PC-9 (cell line): ENCODE results near the gene SYT3. TPM values are rescaled to one million over a fixed set of nuclear protein-coding genes. Genes with fewer than 3 reads are reported as not detected.
"Not testable (repeated sequence)": the region's sequence is repeated elsewhere in the genome, so short reads cannot be mapped to it uniquely, and the experiment has no call there.

Source experiments
- BruUV-seq: library from RNA; stranded (reverse); fragments of 400-500 nt; replicated peaks from 2 replicates; lab custom pipeline; 2021; lab: Mats Ljungman, UMichigan
- CTCF ChIA-PET: fragments of 300-600 bp; sonication (Branson Sonifier 250); formaldehyde crosslinking; loops from one replicate; lab custom pipeline; 2022; ENCODE audit warnings: antibody characterized with exemption; lab: Charles Lee
- POLR2A ChIA-PET: fragments of 300-600 bp; sonication (Branson Sonifier 250); formaldehyde crosslinking; loops from one replicate; lab custom pipeline; 2022; ENCODE audit warnings: antibody characterized with exemption; ENCODE audit not compliant: unreplicated experiment; lab: Charles Lee
- DNase-seq, 2 experiments: peaks; one replicate each; pipeline versions ENCODE4 v3.0.0 to v3.0.0-alpha.2; 2015 to 2022; ENCODE audit warnings: mixed read lengths in 1 of 2
- H2AFZ ChIP-seq: fragments of 200-600 bp; sonication (generic); 2 replicates; pipeline ENCODE4 v1.8.1; 2017; ENCODE audit warnings: antibody characterized with exemption
- H3F3A ChIP-seq: fragments of 200-600 bp; sonication (generic); 2 replicates; pipeline ENCODE4 v1.8.1; 2017; ENCODE audit warnings: antibody characterized with exemption, mild to moderate bottlenecking, low read depth; ENCODE audit not compliant: insufficient read depth
- H3K27ac ChIP-seq: fragments of 200-600 bp; sonication (generic); 2 replicates; pipeline ENCODE4 v1.6.1; 2016; ENCODE audit warnings: mixed run types
- H3K27me3 ChIP-seq: fragments of 200-600 bp; sonication (generic); 2 replicates; pipeline ENCODE4 v1.6.1; 2016; ENCODE audit warnings: low read depth, mixed run types; ENCODE audit not compliant: insufficient read depth
- H3K36me3 ChIP-seq: fragments of 200-600 bp; sonication (generic); 2 replicates; pipeline ENCODE4 v1.6.1; 2016; ENCODE audit warnings: low read depth, mixed run types
- H3K4me1 ChIP-seq: fragments of 200-600 bp; sonication (generic); replicated peaks from 2 replicates; pipeline ENCODE4 v1.6.1; 2016; ENCODE audit warnings: mixed run types; ENCODE audit not compliant: insufficient read depth
- H3K4me2 ChIP-seq: fragments of 200-600 bp; sonication (generic); 2 replicates; pipeline ENCODE4 v1.6.1; 2017; ENCODE audit warnings: mixed run types
- H3K4me3 ChIP-seq: fragments of 200-600 bp; sonication (generic); 2 replicates; pipeline ENCODE4 v1.6.1; 2016; ENCODE audit warnings: mixed run types
- H3K79me2 ChIP-seq: fragments of 200-600 bp; sonication (generic); 2 replicates; pipeline ENCODE4 v1.6.1; 2017; ENCODE audit warnings: low read depth, mixed run types
- H3K9me2 ChIP-seq: fragments of 200-600 bp; sonication (generic); 2 replicates; pipeline ENCODE4 v1.8.1; 2017; ENCODE audit warnings: mild to moderate bottlenecking; ENCODE audit not compliant: insufficient read depth
- H3K9me3 ChIP-seq: fragments of 200-600 bp; sonication (generic); 2 replicates; pipeline ENCODE4 v1.8.1; 2016; ENCODE audit warnings: low read depth; ENCODE audit not compliant: insufficient read depth
- H4K20me1 ChIP-seq: fragments of 200-600 bp; sonication (generic); 2 replicates; pipeline ENCODE4 v1.8.1; 2017; ENCODE audit not compliant: insufficient read depth
- EZH2 ChIP-seq: fragments of 200-600 bp; sonication (generic); IDR thresholded peaks from 2 replicates; pipeline ENCODE4 v1.8.0; 2017; ENCODE audit warnings: antibody characterized with exemption, low read depth
- intact Hi-C: fragments of 100-400 bp; cut with micrococcal nuclease; formaldehyde crosslinking; loops from one replicate; pipeline ENCODE4 v1.10.0; 2022; ENCODE audit not compliant: unreplicated experiment
- total RNA-seq: library from RNA; stranded (reverse); gene quantifications from 2 replicates; pipeline ENCODE4 v1.2.3, GENCODE V29; 2021
- TF ChIP-seq, protein P1 (sequence below): fragments of 200-600 bp; sonication (generic); conservative IDR thresholded peaks from 2 replicates; pipeline ENCODE4 v1.6.1; 2017; ENCODE audit warnings: mixed run types, antibody characterized with exemption, mild to moderate bottlenecking, moderate library complexity

Gene SYT3
- total RNA-seq, 1 experiment from 2014 or later: not detected

DNA sequence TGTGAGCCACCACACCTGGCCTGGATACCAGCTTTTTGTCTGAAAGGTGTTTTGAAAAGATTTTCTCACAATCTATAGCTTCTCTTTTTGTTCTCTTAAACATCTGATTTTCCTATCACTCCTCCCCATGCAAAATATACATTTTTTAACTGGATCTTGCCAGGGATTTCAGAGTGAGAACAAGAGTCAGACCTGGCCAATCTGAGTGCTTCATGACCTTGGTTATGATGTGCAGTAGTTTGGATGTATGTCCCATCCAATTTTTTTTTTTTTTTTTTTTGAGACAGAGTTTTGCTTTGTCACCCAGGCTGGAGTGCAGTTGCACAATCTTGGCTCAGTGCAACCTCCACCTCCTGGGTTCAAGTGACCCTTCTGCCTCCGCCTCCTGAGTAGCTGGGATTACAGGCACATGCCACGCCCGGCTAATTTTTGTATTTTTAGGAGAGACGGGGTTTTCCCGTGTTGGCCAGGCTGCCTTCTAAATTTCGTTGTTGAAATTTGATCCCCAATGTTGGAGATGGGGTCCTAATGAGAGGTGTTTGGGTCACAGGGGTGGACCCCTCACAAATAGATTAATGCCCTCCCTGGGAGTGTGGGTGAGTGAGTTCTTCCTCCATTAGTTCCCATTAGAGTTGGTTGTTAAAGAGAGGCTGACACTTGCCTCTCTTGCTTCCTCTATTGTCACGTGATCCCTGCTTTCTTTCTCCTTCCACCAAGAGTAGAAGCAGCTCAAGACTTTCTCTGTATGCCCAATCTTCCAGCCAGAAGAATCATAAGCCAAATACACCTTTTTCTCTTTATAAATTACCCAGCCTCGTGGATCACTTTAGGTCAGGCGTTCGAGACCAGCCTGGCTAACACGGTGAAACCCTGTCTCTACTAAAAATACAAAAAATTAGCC, 26.9 kb downstream of the SYT3 start:
- CTCF ChIA-PET, H3K4me2 ChIP-seq, H3K79me2 ChIP-seq, H3F3A ChIP-seq, H3K4me3 ChIP-seq, H3K27ac ChIP-seq, intact Hi-C loops, H3K4me1 ChIP-seq, DNase-seq, H3K9me3 ChIP-seq, BruUV-seq, H2AFZ ChIP-seq, H3K9me2 ChIP-seq, H3K36me3 ChIP-seq, POLR2A ChIA-PET, H4K20me1 ChIP-seq: not testable (repeated sequence)
- peaks cover 29% of the 10 kb centered on the region for H3K27me3 ChIP-seq

DNA sequence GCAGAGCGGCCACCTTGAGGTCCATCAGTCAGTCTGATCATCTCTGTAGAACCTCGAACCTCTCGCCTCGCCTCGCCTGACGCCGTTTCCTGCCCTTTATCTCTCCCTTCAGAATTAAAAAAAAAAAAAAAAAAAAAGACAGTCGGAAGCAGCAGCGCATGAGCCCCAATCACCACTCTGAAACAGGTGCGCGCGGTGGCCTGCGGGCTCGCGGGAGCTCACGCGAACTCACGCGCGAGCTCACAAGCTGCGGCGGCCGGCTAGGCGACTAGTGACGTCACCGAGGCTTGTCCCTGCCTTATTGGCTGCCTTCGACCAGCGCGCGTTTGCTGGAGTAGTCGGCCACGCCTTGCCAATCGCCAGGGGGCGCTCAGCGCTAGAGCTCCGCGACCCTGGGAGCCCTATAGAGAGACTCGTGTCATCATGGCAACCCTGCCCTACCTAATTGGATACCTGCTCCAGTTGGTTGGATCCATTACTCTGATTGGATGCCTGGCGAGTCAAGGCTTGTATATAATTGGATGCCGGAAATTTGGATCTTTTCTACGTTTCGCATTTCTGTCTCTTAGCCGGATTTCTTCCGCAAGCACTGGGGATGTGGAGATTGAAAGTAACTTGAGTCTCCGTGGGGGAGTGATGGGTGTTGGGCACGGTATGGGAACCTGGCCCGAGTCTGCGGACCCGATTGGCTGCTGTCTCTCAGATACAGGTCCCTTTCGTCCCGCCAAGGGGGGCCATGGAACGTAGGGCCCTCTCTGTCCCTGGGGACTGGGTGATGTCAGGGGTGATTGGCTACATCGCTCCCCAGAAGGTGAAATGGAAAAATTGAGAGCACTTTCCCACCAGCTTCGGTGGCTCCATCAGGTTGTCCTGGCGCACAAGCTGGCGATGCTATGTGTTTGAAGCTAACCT, 31.6 kb downstream of the SYT3 start:
- BruUV-seq: no TSS peak
- Histone ChIP-seq H3K9me3 (0 out of 2 replicates have a peak, but pooled peaks cover 3% of the 10 kb centered on the region), H2AFZ (no peak overlapping the region), H3K9me2 (no peaks in the 10 kb centered on the region), H3K27ac (no peak overlapping the region), H3F3A (no peaks in the 10 kb centered on the region), H3K27me3 (peaks cover 20% of the 10 kb centered on the region), H4K20me1 (no peaks in the 10 kb centered on the region), H3K4me2 (no peak overlapping the region), H3K79me2 (no peaks in the 10 kb centered on the region), H3K4me1 (no peaks in the 10 kb centered on the region), H3K36me3 (no peaks in the 10 kb centered on the region), H3K4me3 (no peak overlapping the region)
- ChIA-PET POLR2A (no interaction called here), CTCF (no interaction called here)
- DNase-seq: no peak
- TF ChIP-seq EZH2: no peak
- TF ChIP-seq, protein P1, sequence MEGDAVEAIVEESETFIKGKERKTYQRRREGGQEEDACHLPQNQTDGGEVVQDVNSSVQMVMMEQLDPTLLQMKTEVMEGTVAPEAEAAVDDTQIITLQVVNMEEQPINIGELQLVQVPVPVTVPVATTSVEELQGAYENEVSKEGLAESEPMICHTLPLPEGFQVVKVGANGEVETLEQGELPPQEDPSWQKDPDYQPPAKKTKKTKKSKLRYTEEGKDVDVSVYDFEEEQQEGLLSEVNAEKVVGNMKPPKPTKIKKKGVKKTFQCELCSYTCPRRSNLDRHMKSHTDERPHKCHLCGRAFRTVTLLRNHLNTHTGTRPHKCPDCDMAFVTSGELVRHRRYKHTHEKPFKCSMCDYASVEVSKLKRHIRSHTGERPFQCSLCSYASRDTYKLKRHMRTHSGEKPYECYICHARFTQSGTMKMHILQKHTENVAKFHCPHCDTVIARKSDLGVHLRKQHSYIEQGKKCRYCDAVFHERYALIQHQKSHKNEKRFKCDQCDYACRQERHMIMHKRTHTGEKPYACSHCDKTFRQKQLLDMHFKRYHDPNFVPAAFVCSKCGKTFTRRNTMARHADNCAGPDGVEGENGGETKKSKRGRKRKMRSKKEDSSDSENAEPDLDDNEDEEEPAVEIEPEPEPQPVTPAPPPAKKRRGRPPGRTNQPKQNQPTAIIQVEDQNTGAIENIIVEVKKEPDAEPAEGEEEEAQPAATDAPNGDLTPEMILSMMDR: no peak
- intact Hi-C loops: no loop called here

DNA sequence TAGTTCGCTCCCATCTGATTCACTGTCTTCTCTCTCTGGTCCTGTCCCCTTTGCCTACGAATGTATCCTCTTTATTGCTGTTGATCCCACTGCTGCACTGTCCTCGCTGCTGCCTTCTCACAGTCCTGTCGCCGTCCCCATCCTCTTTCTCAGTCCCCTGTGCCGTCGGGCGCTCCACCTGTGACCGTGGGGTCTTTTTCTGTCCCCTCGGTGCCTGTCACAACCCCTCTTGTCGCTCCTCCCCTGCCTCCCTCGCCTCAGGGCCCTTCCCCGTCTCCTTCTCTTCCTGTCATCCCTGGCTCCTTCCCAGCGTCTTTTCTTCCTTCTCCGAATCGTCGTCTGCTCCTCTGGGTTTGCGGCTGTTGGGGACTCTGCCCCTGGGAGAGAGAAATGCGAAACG, 32.3 kb downstream of the SYT3 start:
- Histone ChIP-seq H3K79me2 (no peaks in the 10 kb centered on the region), H3K27me3 (peaks cover 26% of the 10 kb centered on the region), H3K9me3 (0 out of 2 replicates have a peak, but pooled peaks cover 3% of the 10 kb centered on the region), H3K36me3 (no peaks in the 10 kb centered on the region), H3K27ac (no peak overlapping the region), H2AFZ (no peak overlapping the region), H4K20me1 (no peaks in the 10 kb centered on the region), H3F3A (no peaks in the 10 kb centered on the region), H3K4me1 (no peaks in the 10 kb centered on the region), H3K4me3 (no peak overlapping the region), H3K9me2 (no peaks in the 10 kb centered on the region), H3K4me2 (no peak overlapping the region)
- no TSS peak for BruUV-seq
- ChIA-PET POLR2A (no interaction called here), CTCF (no interaction called here)
- TF ChIP-seq, protein P1: no peak
- no peak for TF ChIP-seq EZH2
- intact Hi-C loops: no loop called here
- DNase-seq: no peak

DNA sequence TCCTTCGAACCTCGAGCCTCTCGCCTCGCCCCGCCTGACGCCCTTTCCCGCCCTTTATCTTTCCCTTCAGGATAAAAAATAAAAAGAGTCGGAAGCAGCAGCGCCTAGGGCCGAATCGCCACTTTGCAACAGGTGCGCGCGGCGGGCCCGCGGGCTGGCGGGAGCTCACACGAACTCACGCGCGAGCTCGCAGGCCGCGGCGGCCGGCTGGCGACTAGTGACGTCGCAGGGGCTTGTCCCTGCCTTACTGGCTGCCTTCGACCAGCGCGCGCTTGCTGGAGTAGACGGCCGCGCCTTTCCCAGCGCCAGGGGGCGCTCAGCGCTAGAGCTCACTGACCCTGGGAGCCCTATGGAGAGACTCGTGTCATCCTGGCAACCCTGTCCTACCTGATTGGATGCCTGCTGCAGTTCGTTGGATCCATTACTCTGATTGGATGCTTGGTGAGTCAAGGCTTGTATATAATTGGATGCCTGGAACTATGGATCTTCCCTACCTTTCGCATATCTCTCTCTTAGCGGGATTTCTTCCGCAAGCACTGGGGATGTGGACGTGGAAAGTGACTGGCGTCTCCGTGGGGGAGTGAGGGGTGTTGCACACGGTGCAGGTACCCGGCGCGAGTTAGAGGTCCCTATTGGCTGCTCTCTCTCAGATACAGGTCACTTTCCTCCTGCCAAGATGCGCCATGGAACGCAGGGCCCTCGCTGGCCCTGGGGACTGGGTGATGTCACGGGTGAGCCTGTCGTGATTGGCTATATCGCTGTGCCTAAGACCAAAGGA, 33.4 kb downstream of the SYT3 start:
- not testable (repeated sequence) for DNase-seq, BruUV-seq

More for the DNA sequence above, 33.4 kb downstream of the SYT3 start:
- H2AFZ ChIP-seq, H3K4me1 ChIP-seq, H3K9me3 ChIP-seq, H3K4me2 ChIP-seq, H4K20me1 ChIP-seq, H3F3A ChIP-seq, H3K79me2 ChIP-seq, H3K4me3 ChIP-seq, CTCF ChIA-PET, intact Hi-C loops, POLR2A ChIA-PET, H3K36me3 ChIP-seq, H3K9me2 ChIP-seq, H3K27ac ChIP-seq: not testable (repeated sequence)
- H3K27me3 ChIP-seq: peaks cover 30% of the 10 kb centered on the region
